IMR-90 (cell line): ENCODE results near the gene TYRP1. TPM values are rescaled to one million over a fixed set of nuclear protein-coding genes. Genes with fewer than 3 reads are reported as not detected.

Experiments used
- ATAC-seq: fragments of 200-7000 bp; cut with Tn5 transposase; 2 replicates; pipeline ENCODE4 v1.9.1; 2020; ENCODE audit warnings: low read depth, mild to moderate bottlenecking, moderate library complexity
- BruUV-seq: library from RNA; stranded (reverse); fragments of 400-500 nt; replicated peaks from 2 replicates; lab custom pipeline; 2021; lab: Mats Ljungman, UMichigan
- CTCF ChIA-PET: fragments of 300-600 bp; formaldehyde crosslinking; extraction: SDS; loops from one replicate; lab custom pipeline; 2021; ENCODE audit warnings: antibody characterized with exemption; lab: Yijun Ruan, JAX
- POLR2A ChIA-PET: fragments of 300-600 bp; sonication (Branson Sonifier 250); formaldehyde crosslinking; loops from one replicate; lab custom pipeline; 2022; ENCODE audit warnings: antibody characterized with exemption; ENCODE audit not compliant: unreplicated experiment; lab: Charles Lee
- DNase-seq: peaks from one replicate; pipeline ENCODE4 v3.0.0; 2013
- H2AFZ ChIP-seq: replicated peaks from 2 replicates; pipeline ENCODE3; 2013; ENCODE audit warnings: low read length, mild to moderate bottlenecking; ENCODE audit not compliant: poor library complexity
- H2AK5ac ChIP-seq: 2 replicates; pipeline ENCODE4 v1.6.1; 2013; ENCODE audit warnings: low read depth, low read length, inconsistent platforms
- H2AK9ac ChIP-seq: replicated peaks from 2 replicates; pipeline ENCODE3; 2013; ENCODE audit warnings: mild to moderate bottlenecking, low read depth, low read length, moderate library complexity; ENCODE audit not compliant: poor library complexity
- H2BK120ac ChIP-seq: 2 replicates; pipeline ENCODE4 v1.6.1; 2013; ENCODE audit warnings: low read depth, low read length, inconsistent platforms
- H2BK15ac ChIP-seq: 3 replicates; pipeline ENCODE4 v1.6.1; 2013; ENCODE audit warnings: low read depth, low read length, inconsistent platforms
- H2BK20ac ChIP-seq: 2 replicates; pipeline ENCODE4 v1.6.1; 2013; ENCODE audit warnings: low read depth, mild to moderate bottlenecking, inconsistent platforms, low read length, moderate library complexity
- H2BK5ac ChIP-seq: 2 replicates; pipeline ENCODE4 v1.6.1; 2013; ENCODE audit warnings: mild to moderate bottlenecking, low read depth, low read length, inconsistent platforms; ENCODE audit not compliant: poor library complexity, severe bottlenecking
- H3K14ac ChIP-seq: replicated peaks from 2 replicates; pipeline ENCODE4 v1.6.1; 2013; ENCODE audit warnings: low read depth, low read length, inconsistent platforms
- H3K18ac ChIP-seq: 2 replicates; pipeline ENCODE4 v1.6.1; 2013; ENCODE audit warnings: low read depth, low read length, control low read depth
- H3K23ac ChIP-seq: 2 replicates; pipeline ENCODE4 v1.6.1; 2013; ENCODE audit warnings: low read depth, low read length, inconsistent platforms
- H3K27ac ChIP-seq: 2 replicates; pipeline ENCODE4 v1.5.1; 2013; ENCODE audit warnings: mild to moderate bottlenecking, control low read depth, low read length; ENCODE audit not compliant: insufficient read depth
- H3K27me3 ChIP-seq: 2 replicates; pipeline ENCODE4 v1.6.1; 2013; ENCODE audit warnings: low read length; ENCODE audit not compliant: control insufficient read depth, insufficient read depth
- H3K36me3 ChIP-seq: 2 replicates; pipeline ENCODE4 v1.6.1; 2013; ENCODE audit warnings: low read length, mixed read lengths; ENCODE audit not compliant: control insufficient read depth, insufficient read depth
- H3K4ac ChIP-seq: 2 replicates; pipeline ENCODE4 v1.6.1; 2013; ENCODE audit warnings: low read depth, low read length, inconsistent platforms
- H3K4me1 ChIP-seq: 2 replicates; pipeline ENCODE4 v1.6.1; 2013; ENCODE audit warnings: low read length, mixed read lengths; ENCODE audit not compliant: control insufficient read depth, insufficient read depth
- H3K4me2 ChIP-seq: 2 replicates; pipeline ENCODE4 v1.6.1; 2013; ENCODE audit warnings: low read depth, mild to moderate bottlenecking, control low read depth, low read length, moderate library complexity
- H3K4me3 ChIP-seq: 2 replicates; pipeline ENCODE4 v1.5.1; 2013; ENCODE audit warnings: low read depth, mild to moderate bottlenecking, control low read depth, low read length, moderate library complexity; ENCODE audit not compliant: insufficient read depth
- H3K56ac ChIP-seq: 2 replicates; pipeline ENCODE4 v1.6.1; 2013; ENCODE audit warnings: low read length, inconsistent platforms; ENCODE audit not compliant: insufficient read depth; ENCODE audit errors: extremely low read depth
- H3K79me1 ChIP-seq, 2 experiments: 2 replicates each; pipeline ENCODE4 v1.6.1; 2013; ENCODE audit warnings: low read length in 2 of 2, inconsistent platforms in 1 of 2, low read depth in 1 of 2
- H3K9ac ChIP-seq: 2 replicates; pipeline ENCODE4 v1.6.1; 2013; ENCODE audit warnings: low read depth, low read length, control low read depth
- H3K9me1 ChIP-seq: 2 replicates; pipeline ENCODE4 v1.6.1; 2013; ENCODE audit warnings: low read length, inconsistent platforms; ENCODE audit not compliant: insufficient read depth
- H3K9me3 ChIP-seq: 2 replicates; pipeline ENCODE4 v1.6.1; 2013; ENCODE audit warnings: low read length; ENCODE audit not compliant: control insufficient read depth, insufficient read depth
- H4K20me1 ChIP-seq: 2 replicates; pipeline ENCODE4 v1.6.1; 2013; ENCODE audit warnings: low read length, inconsistent platforms; ENCODE audit not compliant: insufficient read depth
- H4K5ac ChIP-seq: 2 replicates; pipeline ENCODE4 v1.6.1; 2013; ENCODE audit warnings: mild to moderate bottlenecking, low read depth, low read length, control low read depth
- H4K8ac ChIP-seq, 2 experiments: 2 replicates each; pipeline ENCODE4 v1.6.1; 2013; ENCODE audit warnings: low read depth in 2 of 2, low read length in 2 of 2, control low read depth in 1 of 2, inconsistent platforms in 1 of 2
- H4K91ac ChIP-seq: 2 replicates; pipeline ENCODE4 v1.6.1; 2013; ENCODE audit warnings: low read depth, low read length, inconsistent platforms; ENCODE audit not compliant: insufficient read depth
- MXI1 ChIP-seq: IDR thresholded peaks from 2 replicates; pipeline ENCODE4 v1.6.1; 2012; ENCODE audit warnings: low read depth, mild to moderate bottlenecking, low read length, moderate library complexity, borderline replicate concordance
- WGBS, 2 experiments: methylation state at CpG; one replicate each; pipeline versions ENCODE4 v1.1.5 to v1.1.7; 2013; ENCODE audit warnings: missing lambda C conversion rate in 2 of 2; ENCODE audit not compliant: insufficient read length in 1 of 2; ENCODE audit errors: extremely low coverage in 2 of 2; 5-methylcytosine and 5-hydroxymethylcytosine counted together
- dilution Hi-C: fragments of 300-500 bp; cut with HindIII; formaldehyde crosslinking; loops from one replicate; pipeline ENCODE4 v1.14.3; 2018; ENCODE audit warnings: low sequenced_read_pairs; ENCODE audit not compliant: unreplicated experiment
- in situ Hi-C: fragments of 300-500 bp; cut with MboI; formaldehyde crosslinking; loops from 3 replicates; pipeline ENCODE4 v1.14.3; 2019; ENCODE audit warnings: low sequenced_read_pairs, inconsistent platforms, mixed read lengths
- intact Hi-C: fragments of 100-400 bp; cut with micrococcal nuclease; formaldehyde crosslinking; loops from 2 replicates; pipeline ENCODE4 v1.10.0; 2022
- polyA plus RNA-seq, 3 experiments: library from polyadenylated mRNA; depleted of rRNA; stranded (reverse); fragments of >200 nt; gene quantifications; 2 replicates each; pipeline ENCODE4 v1.2.3, GENCODE V29; 2012; ENCODE audit warnings: low replicate concordance in 1 of 3
- total RNA-seq: library from RNA; depleted of rRNA; stranded (reverse); fragments of >200 nt; gene quantifications from 2 replicates; pipeline ENCODE4 v1.2.3, GENCODE V29; 2012
- TF ChIP-seq, protein P1 (sequence below): conservative IDR thresholded peaks from 2 replicates; pipeline ENCODE4 v1.5.1; 2012; ENCODE audit warnings: mild to moderate bottlenecking, low read depth, low read length, improper control_type of control experiment

Gene TYRP1
- total and polyA plus RNA-seq, 2 of the 4 experiments (the other 2 are of a cell fraction), result 0.60 to 0.90 TPM

DNA sequence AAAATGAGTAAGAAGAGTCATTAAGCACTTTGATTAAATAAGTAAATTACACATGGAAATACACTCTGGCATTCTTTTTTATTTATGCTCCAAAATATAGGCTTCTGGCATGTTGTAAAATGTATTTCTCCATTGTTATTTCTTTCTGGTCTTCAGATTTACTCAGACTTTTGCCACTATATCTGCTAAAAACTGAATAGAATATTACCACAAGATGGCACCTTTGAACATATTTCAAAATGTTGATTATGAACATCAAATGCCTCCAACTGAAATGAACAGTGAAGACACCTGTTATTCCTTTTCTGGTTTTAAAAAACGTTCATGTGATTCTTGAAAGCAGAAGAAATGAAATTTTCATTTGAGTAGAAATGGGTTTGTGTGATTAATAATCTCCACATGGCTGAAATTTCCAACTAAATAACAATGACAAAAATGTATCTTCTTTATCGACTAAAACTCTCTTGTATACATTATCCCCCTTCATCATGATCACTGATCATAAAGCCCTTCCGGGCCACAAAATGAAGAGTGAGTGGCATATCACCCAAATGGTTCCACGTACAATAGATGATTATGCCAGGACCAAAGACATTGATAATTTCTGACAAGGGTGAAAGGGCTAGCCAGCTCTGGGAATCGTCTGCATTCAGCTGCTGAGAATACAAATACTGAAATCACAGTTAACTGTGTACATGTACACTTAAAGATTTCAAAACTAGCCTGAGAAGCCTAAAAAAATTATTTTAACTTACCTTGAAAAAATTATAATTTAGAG lies 23.8 kb downstream of the TYRP1 start:
- H3K9me3 ChIP-seq, result no peaks in the 10 kb centered on the region
- no peak overlapping the region for H4K5ac ChIP-seq
- H3K14ac ChIP-seq, result no peak overlapping the region
- no peaks in the 10 kb centered on the region for H3K36me3 ChIP-seq
- dilution Hi-C loops (no loop called here), in situ Hi-C loops (no loop called here), intact Hi-C loops (loop anchor here (1.0 to 10.0 kb wide), 2 partner anchors 312 to 638 kb away; no protein-coding TSS in a partner anchor)
- H4K20me1 ChIP-seq, result no peaks in the 10 kb centered on the region
- no peaks in the 10 kb centered on the region for H3K27me3 ChIP-seq
- H3K4me3 ChIP-seq, result no peak overlapping the region
- H4K8ac ChIP-seq, result no peak overlapping the region
- no peak overlapping the region for H2BK5ac ChIP-seq
- no peaks in the 10 kb centered on the region for H3K9me1 ChIP-seq
- no peak overlapping the region for H2AK5ac ChIP-seq
- H3K56ac ChIP-seq, result no peak overlapping the region
- no TSS peak for BruUV-seq
- no peak overlapping the region for H4K91ac ChIP-seq
- H3K18ac ChIP-seq, result no peak overlapping the region
- H3K23ac ChIP-seq, result no peak overlapping the region
- H2BK20ac ChIP-seq, result no peak overlapping the region
- ATAC-seq (no peak), DNase-seq (no peak)
- H3K79me1 ChIP-seq, result no peaks in the 10 kb centered on the region
- WGBS, 2 experiments, result 17% methylated on average over 1 of the region's 5 CpGs; no CpG with 5 or more reads in 1 of the 2 experiments
- POLR2A ChIA-PET, result no interaction called here
- no peak overlapping the region for H3K4me2 ChIP-seq
- no peaks in the 10 kb centered on the region for H3K4me1 ChIP-seq
- no peak overlapping the region for H2BK120ac ChIP-seq
- CTCF ChIA-PET, result no interaction called here
- H3K27ac ChIP-seq, result no peak overlapping the region
- TF ChIP-seq MXI1, result no peak
- TF ChIP-seq, protein P1, sequence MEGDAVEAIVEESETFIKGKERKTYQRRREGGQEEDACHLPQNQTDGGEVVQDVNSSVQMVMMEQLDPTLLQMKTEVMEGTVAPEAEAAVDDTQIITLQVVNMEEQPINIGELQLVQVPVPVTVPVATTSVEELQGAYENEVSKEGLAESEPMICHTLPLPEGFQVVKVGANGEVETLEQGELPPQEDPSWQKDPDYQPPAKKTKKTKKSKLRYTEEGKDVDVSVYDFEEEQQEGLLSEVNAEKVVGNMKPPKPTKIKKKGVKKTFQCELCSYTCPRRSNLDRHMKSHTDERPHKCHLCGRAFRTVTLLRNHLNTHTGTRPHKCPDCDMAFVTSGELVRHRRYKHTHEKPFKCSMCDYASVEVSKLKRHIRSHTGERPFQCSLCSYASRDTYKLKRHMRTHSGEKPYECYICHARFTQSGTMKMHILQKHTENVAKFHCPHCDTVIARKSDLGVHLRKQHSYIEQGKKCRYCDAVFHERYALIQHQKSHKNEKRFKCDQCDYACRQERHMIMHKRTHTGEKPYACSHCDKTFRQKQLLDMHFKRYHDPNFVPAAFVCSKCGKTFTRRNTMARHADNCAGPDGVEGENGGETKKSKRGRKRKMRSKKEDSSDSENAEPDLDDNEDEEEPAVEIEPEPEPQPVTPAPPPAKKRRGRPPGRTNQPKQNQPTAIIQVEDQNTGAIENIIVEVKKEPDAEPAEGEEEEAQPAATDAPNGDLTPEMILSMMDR, result 0 out of 2 replicates have a peak, but pooled peaks have one; percentile 16
- no peak overlapping the region for H2AFZ ChIP-seq
- H2BK15ac ChIP-seq, result no peak overlapping the region
- H3K9ac ChIP-seq, result no peak overlapping the region
- no peak overlapping the region for H2AK9ac ChIP-seq
- H3K4ac ChIP-seq, result no peak overlapping the region
